HG03439 (cell line): Measurements from ENCODE around the gene IKZF2.

Experiments used
- ATAC-seq: cut with Tn5 transposase; IDR thresholded peaks from one replicate; pipeline ENCODE4 v1.9.1; 2021; ENCODE audit warnings: mild to moderate bottlenecking, moderate library complexity; ENCODE audit not compliant: unreplicated experiment

The IKZF2 gene

DNA sequence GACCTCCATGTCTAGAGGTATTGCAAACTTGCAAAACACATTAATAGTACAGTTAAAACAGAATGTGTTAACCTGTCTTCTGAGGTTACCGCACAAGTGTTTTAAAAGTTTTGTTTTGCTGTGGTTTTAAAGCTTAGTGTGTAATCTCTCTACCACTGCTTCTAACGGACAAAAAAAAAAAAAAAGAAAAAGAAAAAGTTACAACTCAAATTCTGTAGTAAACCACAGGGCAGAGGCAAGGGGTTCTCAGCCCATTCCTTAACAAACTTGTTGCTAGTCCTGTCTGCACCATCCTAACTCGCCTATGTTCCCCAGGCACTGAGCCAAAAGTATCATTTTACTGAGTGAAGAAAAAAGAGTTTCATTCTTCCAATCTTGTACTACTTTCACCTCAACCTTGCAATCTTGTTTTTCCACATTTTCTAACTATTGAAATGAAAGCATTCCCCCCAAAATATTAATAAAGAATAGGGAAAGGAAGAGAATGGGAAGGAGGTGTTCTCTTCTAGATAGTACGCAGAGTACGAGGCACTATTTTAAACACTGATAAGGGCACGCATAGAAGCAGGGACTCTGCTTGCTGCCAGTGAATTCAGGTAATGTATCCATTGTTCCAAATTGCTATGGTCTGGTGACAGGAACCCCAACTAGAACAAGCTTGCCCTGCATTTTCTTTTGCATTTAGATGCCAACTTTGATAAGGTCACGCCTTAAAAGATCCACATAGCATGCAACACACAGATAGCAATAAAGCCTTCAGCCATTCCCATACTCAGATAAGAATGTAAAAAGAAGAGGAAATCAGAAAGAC is 47.1 kb downstream of the IKZF2 start:
- no peak for ATAC-seq

DNA sequence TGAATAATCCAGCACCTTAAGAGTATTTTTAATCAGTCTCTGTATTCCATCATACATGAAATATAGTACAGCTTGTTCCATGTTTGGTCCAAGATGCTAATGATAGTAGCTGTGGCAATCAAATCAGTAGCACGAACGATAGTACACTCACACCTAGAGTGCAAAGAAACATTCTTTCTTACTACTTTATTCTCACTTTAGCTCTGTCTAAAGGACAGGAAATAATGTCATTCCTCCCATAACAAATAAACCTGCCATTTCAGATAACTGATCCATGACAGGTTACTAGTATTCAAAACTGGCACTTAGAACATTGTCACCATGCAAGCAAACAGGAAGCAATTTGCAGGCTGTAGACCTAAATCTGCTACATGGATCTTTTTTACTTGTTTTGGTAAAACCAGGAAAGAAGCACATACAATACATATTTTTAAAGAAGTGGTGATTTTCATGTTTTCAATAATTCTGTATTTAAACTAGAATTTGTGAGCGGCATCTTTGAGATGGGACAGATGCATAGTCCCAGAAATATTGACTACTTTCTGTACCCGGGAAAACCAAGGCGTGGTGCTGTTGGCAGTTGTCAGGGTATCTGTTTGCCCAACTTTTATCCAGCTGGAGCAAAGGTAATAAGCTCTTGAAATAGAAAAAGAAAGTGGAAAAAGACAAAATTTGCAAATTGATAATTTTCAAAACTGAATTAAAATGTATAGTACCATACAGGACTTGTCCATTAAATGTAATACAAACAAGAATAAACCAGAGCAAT is 49.5 kb downstream of the IKZF2 start:
- no peak for ATAC-seq

GRCh38 chr2:213101109-213101508 is 50.3 kb downstream of the IKZF2 start:
- no peak for ATAC-seq

DNA sequence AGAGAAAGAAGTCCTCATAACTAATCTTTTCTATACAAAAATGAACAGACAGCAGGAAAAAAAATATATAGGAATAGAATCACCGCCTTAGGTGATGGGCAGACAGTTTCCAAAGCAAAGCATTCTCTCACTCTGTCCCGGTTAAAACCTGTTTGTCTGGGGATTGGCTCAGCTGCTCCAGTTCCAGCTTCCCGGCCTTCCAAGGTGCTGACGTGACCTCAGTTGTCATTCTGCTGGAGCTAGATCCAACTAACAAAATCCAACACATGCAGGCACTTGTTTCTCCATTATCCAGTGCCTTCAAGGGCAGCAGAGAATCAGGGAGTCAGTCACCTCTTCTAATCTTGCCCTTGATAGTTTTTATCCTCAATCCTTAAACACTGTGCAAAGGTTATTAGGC is 52.8 kb downstream of the IKZF2 start:
- ATAC-seq: no peak

GRCh38 chr2:213091765-213092164 is 59.6 kb downstream of the IKZF2 start:
- no peak for ATAC-seq

DNA sequence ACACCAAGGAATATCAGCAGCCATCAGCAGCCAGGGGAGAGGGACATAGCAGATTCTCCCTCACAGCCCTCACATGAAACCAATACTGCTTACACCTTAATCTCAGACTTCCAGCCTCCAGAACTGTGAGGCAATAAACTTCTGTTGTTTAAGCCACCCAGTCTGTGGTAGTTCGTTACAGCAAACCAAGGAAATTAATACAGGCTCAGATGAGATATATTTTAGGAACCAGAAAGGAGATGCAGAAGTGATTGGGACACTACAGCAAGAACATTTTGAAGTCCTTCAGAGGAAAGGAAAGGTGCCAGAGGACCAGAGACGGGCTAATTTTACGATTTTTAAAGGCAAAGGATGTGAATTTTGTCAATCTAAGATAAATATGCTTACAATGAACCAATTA is 60.6 kb downstream of the IKZF2 start:
- no peak for ATAC-seq

DNA sequence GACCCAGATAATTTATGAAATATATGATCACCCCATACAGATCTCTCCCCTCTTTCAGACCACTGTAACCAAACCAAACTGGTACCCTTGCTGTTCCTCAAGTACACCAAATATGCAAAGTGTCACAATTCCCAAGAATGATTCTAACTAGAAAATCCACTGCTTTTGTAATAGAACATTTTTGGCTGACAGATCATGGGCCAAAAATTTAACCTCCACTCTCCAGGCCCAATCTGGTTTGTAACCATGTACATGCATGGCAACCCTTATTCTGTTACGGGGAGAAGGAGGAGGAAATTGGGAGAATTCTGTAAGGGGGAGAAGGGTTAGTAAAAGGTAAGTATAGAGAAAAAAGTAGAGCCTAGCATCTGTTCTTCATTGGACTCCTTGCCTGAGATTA is 62.0 kb downstream of the IKZF2 start:
- ATAC-seq: no peak

DNA sequence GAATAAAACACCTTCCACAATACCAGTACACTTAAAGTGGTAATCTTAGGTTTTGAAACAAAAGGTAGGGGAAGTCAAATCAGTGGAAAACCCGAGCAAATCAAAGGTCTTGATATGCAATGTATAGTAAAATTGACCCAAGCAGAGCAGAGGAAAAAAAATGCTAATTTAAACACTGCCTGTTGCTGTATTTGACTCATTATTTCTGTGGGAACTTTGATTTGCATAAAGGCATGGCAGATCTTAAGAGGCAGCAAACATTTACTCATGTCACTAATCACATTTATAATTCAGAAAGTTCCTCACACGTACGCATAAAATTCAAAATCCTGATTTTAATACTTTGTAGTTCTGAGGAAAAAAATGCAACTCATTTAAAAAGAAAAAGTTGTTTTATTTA is 64.4 kb downstream of the IKZF2 start:
- no peak for ATAC-seq

GRCh38 chr2:213086571-213086970 is 64.8 kb downstream of the IKZF2 start:
- no peak for ATAC-seq

- no peak for ATAC-seq
These were observed 65.4 kb downstream of the IKZF2 start for GRCh38 chr2:213086050-213086449.

DNA sequence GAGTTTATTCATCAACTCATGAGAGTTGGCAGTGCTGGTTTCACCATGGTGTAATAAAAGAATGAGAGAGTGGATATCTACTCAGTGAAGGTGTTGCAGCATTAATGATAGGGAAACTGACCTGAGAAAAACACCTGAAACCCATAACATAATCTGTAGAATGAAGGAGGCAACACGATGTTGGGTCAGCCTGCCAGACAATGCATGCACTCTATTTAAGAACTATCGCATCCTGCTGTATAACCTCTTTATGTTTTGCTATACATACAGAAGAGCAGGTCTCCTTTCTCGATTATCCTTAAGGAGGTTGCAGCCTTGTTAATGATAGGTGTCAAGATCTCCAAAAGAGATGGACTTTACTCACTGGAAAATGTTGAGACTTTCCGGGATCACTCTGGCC is 65.9 kb downstream of the IKZF2 start:
- ATAC-seq: no peak

DNA sequence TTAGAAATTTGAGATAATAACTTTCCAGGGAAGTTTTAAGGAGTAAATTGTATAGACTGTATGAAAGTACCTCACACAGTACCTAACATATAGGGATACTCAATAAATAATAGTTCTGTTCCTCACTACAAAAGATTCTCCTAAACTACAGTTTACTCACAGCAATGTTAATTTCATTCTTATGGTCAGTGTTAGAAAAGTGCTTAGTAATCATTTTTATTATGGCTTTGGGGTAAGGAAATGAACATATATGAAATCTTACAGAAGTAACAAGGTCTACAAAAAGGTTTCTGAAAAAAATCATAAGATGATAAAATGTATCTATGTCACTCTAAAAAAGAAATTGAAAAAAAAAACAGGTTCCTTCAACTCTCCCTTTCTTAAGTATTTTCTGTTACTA is 67.2 kb downstream of the IKZF2 start:
- ATAC-seq: no peak

- no peak for ATAC-seq
These were observed 70.3 kb downstream of the IKZF2 start for GRCh38 chr2:213080969-213081617.

DNA sequence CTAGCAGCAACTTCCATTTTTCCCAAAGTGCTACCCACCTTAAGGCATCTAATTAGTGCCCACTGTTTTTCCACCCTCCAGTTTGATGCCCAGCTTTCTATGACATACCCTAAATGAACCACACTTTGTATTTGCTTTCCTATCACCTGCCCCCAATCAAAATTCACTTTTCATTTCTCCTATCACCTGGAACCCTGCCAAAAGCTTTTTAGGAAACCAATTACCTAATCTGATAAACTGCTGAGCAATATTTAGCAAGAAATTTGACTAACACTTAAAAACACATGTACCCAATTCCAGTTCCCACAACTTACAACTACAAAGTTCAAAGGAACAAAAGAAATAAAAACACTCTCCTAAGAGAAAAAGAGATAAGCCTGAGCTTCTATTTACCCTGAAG is 71.7 kb downstream of the IKZF2 start:
- no peak for ATAC-seq

DNA sequence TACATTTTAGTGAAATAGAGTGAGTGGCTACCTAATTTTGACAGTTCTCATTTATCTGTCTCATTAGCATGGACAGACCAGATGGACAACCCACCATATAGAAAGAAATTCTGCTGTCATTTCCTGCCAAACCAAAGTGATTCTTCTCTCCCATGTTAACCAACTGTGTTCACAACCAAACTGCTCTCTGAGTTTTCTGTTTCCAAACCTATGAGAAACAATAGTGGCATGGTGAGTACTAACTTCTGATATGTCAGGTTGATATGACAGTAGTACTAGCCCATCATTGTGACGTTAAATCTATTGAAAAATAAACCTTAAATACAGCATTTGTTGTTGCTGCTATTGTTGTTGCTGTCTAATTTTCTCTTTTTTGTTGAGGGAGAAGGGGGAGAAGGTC is 72.7 kb downstream of the IKZF2 start:
- ATAC-seq: no peak

GRCh38 chr2:213069531-213069930 is 81.9 kb downstream of the IKZF2 start:
- ATAC-seq: no peak

DNA sequence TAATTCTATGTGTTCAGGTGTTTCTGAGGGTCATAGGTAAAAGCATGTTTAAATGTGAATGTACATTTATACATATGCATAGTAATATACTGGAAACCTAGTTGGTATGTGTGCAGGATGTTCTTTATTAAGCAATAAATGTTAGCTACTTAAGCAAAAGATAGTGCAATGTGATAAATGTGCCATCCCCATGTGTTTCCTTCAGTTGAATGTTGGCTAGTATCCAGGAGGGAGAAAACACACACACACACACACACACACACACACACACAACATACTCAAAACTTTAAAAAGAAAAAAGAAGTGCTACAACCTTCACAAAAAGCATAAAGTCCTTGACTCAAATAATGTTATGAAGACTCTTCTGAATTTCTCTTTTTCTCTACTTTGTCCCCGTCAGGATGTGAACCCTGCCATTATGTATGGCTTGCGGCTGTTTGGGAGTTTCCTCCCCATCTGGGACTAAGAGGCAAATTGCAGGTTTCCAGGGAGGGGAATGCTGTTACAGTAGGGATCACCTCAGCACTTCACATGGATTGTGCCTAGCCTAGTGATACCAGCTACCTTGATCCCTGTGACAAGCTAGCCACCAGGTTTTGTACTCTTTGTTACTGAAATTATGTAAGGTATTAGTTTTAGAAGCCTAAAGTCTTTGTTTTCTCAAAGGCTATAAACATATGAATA is 82.6 kb downstream of the IKZF2 start:
- ATAC-seq: no peak

DNA sequence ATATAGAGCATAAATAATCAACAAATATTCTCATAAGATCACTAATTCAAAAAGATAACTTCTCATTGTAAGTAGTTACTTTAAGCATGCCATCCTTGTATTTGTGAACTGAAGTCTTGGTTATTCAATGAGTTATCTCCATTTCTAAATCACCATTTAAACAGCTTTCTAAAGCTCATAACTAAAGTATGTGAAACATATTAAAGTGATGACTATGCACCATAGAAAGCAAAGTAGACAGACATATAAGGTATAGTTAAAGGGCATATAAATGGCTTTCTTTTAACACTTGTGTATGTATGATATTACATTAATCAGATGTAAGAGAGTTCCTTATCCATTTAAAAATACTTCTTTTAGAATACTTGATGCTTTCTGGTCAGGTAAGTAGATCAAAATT is 83.5 kb downstream of the IKZF2 start:
- no peak for ATAC-seq

DNA sequence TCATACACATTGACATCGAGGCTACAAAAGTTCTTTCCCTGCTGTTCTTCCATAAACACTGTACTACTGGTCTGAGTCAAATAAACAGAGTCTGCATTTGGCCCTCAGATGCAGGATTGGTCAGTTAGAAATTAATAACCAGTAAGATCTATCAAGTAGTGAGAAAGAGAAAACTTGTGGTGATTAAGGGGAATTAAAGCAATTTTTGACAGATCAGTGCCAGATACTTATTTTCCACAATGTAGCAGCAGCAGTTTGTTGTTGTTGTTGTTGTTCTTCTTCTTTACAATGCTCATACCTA is 85.0 kb downstream of the IKZF2 start:
- ATAC-seq: no peak

DNA sequence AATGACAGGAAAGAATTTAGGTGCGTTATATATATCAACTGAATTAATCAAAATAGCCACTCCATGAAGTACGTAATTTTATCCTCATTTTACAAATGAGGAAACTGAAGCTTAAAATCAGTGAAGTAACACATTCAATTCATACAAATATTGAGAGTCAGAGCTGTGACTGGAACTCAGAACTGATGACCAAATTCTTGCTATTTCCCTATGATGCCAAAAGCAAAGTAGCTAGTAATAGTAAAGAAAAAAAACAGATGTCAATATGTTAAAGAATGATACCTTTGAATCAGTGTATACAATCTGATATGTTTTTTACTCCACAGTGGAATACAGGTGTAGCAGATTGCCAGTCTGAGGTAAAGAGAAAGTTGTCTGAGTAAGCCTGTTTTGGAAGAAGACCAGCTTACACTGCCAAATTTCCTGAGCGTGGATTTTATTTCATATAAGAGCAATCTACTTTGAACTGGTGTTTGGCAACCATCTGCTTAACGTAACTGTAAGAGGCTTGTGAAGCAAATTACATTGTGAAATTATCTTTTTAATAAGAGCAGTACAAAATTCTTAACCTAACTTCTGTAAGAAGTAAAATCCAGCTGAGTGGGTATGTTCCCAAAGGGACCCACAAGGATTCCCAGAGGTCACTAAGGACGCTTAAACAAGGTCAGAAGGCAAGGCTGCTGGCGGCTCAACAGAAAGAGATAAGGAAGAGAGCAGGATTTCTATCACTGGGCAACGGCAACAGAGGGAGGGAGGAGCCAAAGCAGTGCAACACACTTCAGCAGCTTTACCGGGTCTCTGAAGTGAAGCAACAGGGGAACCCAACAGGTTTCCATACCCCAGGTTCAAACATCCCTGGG is 85.6 kb downstream of the IKZF2 start:
- no peak for ATAC-seq

DNA sequence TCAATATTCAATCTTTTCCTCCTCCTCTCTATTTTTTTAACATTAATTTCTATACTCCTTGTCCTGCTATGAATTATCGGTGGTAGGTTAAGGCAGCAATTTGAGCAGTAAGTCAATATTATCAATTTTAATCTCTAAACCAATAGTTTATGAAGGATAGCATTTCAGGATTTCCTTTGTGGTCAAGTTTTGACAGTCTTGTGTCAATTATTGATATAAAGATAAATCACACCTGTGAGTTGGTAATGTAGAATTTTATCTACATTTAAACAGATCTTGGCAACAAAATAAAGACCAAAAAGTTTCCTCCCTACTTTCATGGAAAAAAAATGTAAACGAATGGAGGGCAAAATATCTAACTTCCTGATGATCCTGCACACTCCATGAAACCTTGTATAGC is 87.3 kb downstream of the IKZF2 start:
- no peak for ATAC-seq
